Ureter (tissue), 1 donor: ENCODE data around the gene TMEM8B. TPM values are rescaled to one million over a fixed set of nuclear protein-coding genes. Genes with fewer than 3 reads are reported as not detected.
"Not testable (repeated sequence)": the region's sequence is repeated elsewhere in the genome, so short reads cannot be mapped to it uniquely, and the experiment has no call there.

ENCODE experiments used
- DNase-seq: peaks from one replicate; pipeline ENCODE4 v3.0.0-alpha.2; 2020; ENCODE audit warnings: low spot score
- total RNA-seq: library from RNA; stranded (reverse); gene quantifications from one replicate; pipeline ENCODE4 v1.2.4, GENCODE V29; 2023
- donor health status: DM: yes; HTN: yes; CAD: no.

TMEM8B gene
- total RNA-seq, 1 donor from 2014 or later, result 32.3 TPM

GRCh38 chr9:35907711-35908503 lies 78.9 kb downstream of the TMEM8B start:
- DNase-seq, result peak; percentile 80

- no peak for DNase-seq
Measured at GRCh38 chr9:35908504-35909125, 79.6 kb downstream of the TMEM8B start.

- DNase-seq, result no peak
Measured at GRCh38 chr9:35909274-35909673, 80.2 kb downstream of the TMEM8B start, which contains the start of gene SPAAR. Gene SPAAR, plus strand, starts transcription at chr9:35909490. Its CDS starts 974 bp downstream, at chr9:35910464.

GRCh38 chr9:35909687-35910612 lies 80.9 kb downstream of the TMEM8B start:
- no peak for DNase-seq

- no peak for DNase-seq
Measured at GRCh38 chr9:35910613-35911359, 81.8 kb downstream of the TMEM8B start.

GRCh38 chr9:35911690-35912089 lies 82.7 kb downstream of the TMEM8B start:
- no peak for DNase-seq

GRCh38 chr9:35912791-35913400 lies 83.9 kb downstream of the TMEM8B start:
- DNase-seq, result no peak

- DNase-seq, result not testable (repeated sequence)
Measured at GRCh38 chr9:35913429-35913828, 84.4 kb downstream of the TMEM8B start.

GRCh38 chr9:35914301-35914807 lies 85.3 kb downstream of the TMEM8B start:
- no peak for DNase-seq

Other genes with a start within 250 kb of the TMEM8B start
- gene TESK1, start 224.0 kb upstream of the TMEM8B start, total RNA-seq, result 25.6 TPM
- gene CD72, start 210.8 kb upstream of the TMEM8B start, total RNA-seq, result 2.0 TPM
- 0.52 TPM for gene SIT1, start 178.3 kb upstream of the TMEM8B start, total RNA-seq
- 3,373 TPM for gene RMRP, start 171.2 kb upstream of the TMEM8B start, total RNA-seq
- gene CCDC107, start 170.9 kb upstream of the TMEM8B start, total RNA-seq, result 22.4 TPM
- gene ARHGEF39, start 164.0 kb upstream of the TMEM8B start, total RNA-seq, result 1.0 TPM
- gene CA9, start 155.3 kb upstream of the TMEM8B start, total RNA-seq, result not detected
- gene TPM2, start 139.3 kb upstream of the TMEM8B start, total RNA-seq, result 559 TPM
- gene TLN1, start 97.0 kb upstream of the TMEM8B start, total RNA-seq, result 340 TPM
- gene CREB3, start 96.6 kb upstream of the TMEM8B start, total RNA-seq, result 30.7 TPM
- gene GBA2, start 80.0 kb upstream of the TMEM8B start, total RNA-seq, result 108 TPM
- 34.3 TPM for gene RGP1, start 79.9 kb upstream of the TMEM8B start, total RNA-seq
- not detected for gene MSMP, start 75.0 kb upstream of the TMEM8B start, total RNA-seq
- 21.8 TPM for gene NPR2, start 37.6 kb upstream of the TMEM8B start, total RNA-seq
- gene SPAG8, start 17.0 kb upstream of the TMEM8B start, total RNA-seq, result 6.4 TPM
- gene HINT2, start 14.2 kb upstream of the TMEM8B start, total RNA-seq, result 40.5 TPM
- 0.26 TPM for gene FAM221B, start 496 bp upstream of the TMEM8B start, total RNA-seq
- not detected for gene OR13J1, start 41.2 kb downstream of the TMEM8B start, total RNA-seq
- 7.2 TPM for gene HRCT1, start 77.0 kb downstream of the TMEM8B start, total RNA-seq
- 1.9 TPM for gene SPAAR, start 80.3 kb downstream of the TMEM8B start, total RNA-seq
- gene OR2S2, start 128.9 kb downstream of the TMEM8B start, total RNA-seq, result not detected
- 10.3 TPM for gene RECK, start 207.7 kb downstream of the TMEM8B start, total RNA-seq